Pancreas (tissue), 10 donors: ENCODE results near the gene MTSS2. TPM values are rescaled to one million over a fixed set of nuclear protein-coding genes. Genes with fewer than 3 reads are reported as not detected.

Experiments
- ATAC-seq, 4 donors: fragments of 200-7000 bp; cut with Tn5 transposase; one replicate each; pipeline versions ENCODE4 v1.8.0 to v1.9.1; 2020; ENCODE audit warnings: mild to moderate bottlenecking in 4 of 4, moderate library complexity in 4 of 4
- DNase-seq, 6 donors: peaks; one replicate each; pipeline ENCODE4 v3.0.0-alpha.2; 2020
- FAIRE-seq: peaks from 2 replicates; lab custom pipeline; 2012; peaks lifted over from hg19 to GRCh38; lab: Jason Lieb, UNC
- H3K27ac ChIP-seq, 4 donors: fragments of 200-600 bp; sonication (generic); 1 replicate in 3 of 4; 2 replicates in 1 of 4; pipeline versions ENCODE4 v1.5.0 to v1.8.0; 2020
- H3K27me3 ChIP-seq, 4 donors: fragments of 200-600 bp; one replicate each; pipeline ENCODE4 v1.8.0; 2021
- H3K36me3 ChIP-seq, 3 donors: fragments of 200-600 bp; sonication (generic) in 1 of 3; one replicate each; pipeline versions ENCODE4 v1.5.0 to v1.8.0; 2020 to 2021
- H3K4me1 ChIP-seq, 3 donors: fragments of 200-600 bp; one replicate each; pipeline ENCODE4 v1.8.0; 2021
- H3K4me3 ChIP-seq, 4 donors: fragments of 200-600 bp; sonication (generic) in 2 of 4; one replicate each; pipeline versions ENCODE4 v1.5.0 to v1.8.0; 2020 to 2021
- H3K9me3 ChIP-seq, 4 donors: fragments of 200-600 bp; one replicate each; pipeline ENCODE4 v1.8.0; 2021
- WGBS, 2 donors: extraction: QIAGEN DNeasy Blood & Tissue Kit; methylation state at CpG; one replicate each; pipeline ENCODE4 v1.1.7; 2013; 5-methylcytosine and 5-hydroxymethylcytosine counted together
- intact Hi-C, 3 donors: fragments of 100-400 bp; cut with DNase I; formaldehyde crosslinking; loops; one replicate each; pipeline versions ENCODE4 v1.11.1 to v1.14.2; 2022
- polyA plus RNA-seq, 2 donors: library from polyadenylated mRNA; stranded (reverse); fragments of 200-250 nt; gene quantifications; one replicate each; pipeline ENCODE4 v1.2.3, GENCODE V29; 2013
- total RNA-seq, 6 donors: library from RNA; stranded (reverse); fragmentation: NEBNext Ultra II Directional in 4 of 6; extraction: Animal tissue kit (Norgen Biotek cat#: 25700) in 4 of 6; gene quantifications; one replicate each; pipeline versions ENCODE4 v1.2.1 to v1.2.4, GENCODE V29; 2021 to 2023
- TF ChIP-seq, protein P1 (sequence below), 4 donors: fragments of 200-600 bp; sonication (generic) in 3 of 4; IDR thresholded peaks; one replicate each; pipeline versions ENCODE4 v1.5.0 to v1.8.0; 2021; ENCODE audit warnings: antibody characterized with exemption in 4 of 4
- donor health status: healthy with polysubstance abuse.
- donor health status: DM: no; HTN: no; CAD: no; lungs with moderate emphysema.
- donor health status: DM: no; HTN: no; CAD: no.
- donor health status: control.
- donor health status: control.
- donor health status: Bipolar disorder and iron deficiency.
- donor health status: DM: yes; HTN: yes; CAD: no.
- donor health status: DM: no; HTN: no; CAD: no.
- donor health status: DM: no; HTN: no; CAD: no.
- donor health status: DM: yes; HTN: yes; CAD: no.

MTSS2 gene
- total RNA-seq (10 to 100 TPM in 2 of 6 donors, 1 to 10 TPM in 4; 5.0 to 17.3 (median 8.5) TPM), polyA plus RNA-seq (10 to 100 TPM; 34.3 to 39.1 TPM)

- ATAC-seq (peak; percentile 75 to 83 (median 81)), DNase-seq (peak; percentile 78 to 91 (median 82)), FAIRE-seq (no peak)
- peak within 1 kb of the TSS; percentile 52 to 70 (median 55) for H3K4me3 ChIP-seq
- no peaks in the 10 kb centered on the region for H3K9me3 ChIP-seq
- H3K27ac ChIP-seq: peak within 1 kb of the TSS in 3 of 4 donors; percentile 46 to 58 (median 55)
- peaks cover 0 to 4% (median 0%) of the 10 kb centered on the region in 3 donors for H3K4me1 ChIP-seq
- 1 to 2% methylated on average over 49 to 72 of the region's 72 CpGs for WGBS, 2 donors
- no peaks in the 10 kb centered on the region for H3K36me3 ChIP-seq
- intact Hi-C loops: no loop called here
- H3K27me3 ChIP-seq: no peaks in the 10 kb centered on the region
- TF ChIP-seq, protein P1, sequence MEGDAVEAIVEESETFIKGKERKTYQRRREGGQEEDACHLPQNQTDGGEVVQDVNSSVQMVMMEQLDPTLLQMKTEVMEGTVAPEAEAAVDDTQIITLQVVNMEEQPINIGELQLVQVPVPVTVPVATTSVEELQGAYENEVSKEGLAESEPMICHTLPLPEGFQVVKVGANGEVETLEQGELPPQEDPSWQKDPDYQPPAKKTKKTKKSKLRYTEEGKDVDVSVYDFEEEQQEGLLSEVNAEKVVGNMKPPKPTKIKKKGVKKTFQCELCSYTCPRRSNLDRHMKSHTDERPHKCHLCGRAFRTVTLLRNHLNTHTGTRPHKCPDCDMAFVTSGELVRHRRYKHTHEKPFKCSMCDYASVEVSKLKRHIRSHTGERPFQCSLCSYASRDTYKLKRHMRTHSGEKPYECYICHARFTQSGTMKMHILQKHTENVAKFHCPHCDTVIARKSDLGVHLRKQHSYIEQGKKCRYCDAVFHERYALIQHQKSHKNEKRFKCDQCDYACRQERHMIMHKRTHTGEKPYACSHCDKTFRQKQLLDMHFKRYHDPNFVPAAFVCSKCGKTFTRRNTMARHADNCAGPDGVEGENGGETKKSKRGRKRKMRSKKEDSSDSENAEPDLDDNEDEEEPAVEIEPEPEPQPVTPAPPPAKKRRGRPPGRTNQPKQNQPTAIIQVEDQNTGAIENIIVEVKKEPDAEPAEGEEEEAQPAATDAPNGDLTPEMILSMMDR (IDR thresholded peaks at IDR 0.05): no peak
Measured at GRCh38 chr16:70685938-70686375, at the start of gene MTSS2. Gene MTSS2 (minus strand): TSS chr16:70686053. CDS start chr16:70685791, 262 bp downstream.

DNA sequence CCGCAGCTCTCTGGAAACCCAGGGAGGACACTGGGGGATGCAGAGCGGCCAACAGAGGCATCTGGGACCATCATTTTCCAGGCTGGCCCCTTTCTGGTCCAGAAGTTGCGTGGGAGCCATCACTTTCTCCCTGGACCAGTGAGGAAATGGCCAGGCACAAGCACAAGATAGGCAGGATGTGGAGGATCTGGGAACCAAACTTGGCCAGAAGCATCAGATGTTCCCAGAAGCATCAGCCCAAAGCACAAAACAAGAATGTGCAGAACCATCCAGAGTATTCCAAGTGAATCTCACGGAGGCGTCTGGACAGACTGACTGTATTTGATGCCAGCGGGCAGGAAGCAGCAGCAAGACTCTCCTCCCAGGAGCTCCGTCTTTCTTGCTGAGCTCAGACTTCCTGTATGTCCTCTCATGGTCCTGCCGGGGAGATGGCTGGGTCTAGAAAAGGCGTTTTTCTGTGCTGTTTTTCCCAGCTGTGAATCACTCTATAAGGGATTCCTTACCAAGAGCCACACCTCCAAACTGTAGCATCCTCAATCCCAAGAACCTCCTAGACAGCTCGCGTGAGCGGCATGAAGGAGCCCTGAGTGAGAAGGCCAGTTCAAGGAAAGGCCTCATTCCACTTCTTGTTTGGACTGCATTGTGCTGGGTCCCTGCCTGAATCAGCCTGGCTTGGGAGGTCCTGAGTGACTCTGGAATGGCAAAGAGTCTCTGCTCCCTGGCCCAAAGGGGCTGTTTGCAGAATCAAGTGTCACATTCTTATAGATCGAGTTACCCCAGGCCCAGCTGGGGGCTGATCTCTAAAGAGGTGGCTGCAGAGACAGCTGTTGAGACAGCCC, 49.5 kb upstream of the MTSS2 start:
- no peaks in the 10 kb centered on the region for H3K4me1 ChIP-seq
- WGBS, 2 donors: 89 to 91% methylated on average over 13 of the region's 13 CpGs
- intact Hi-C loops: no loop called here
- H3K9me3 ChIP-seq: no peaks in the 10 kb centered on the region
- no peak for FAIRE-seq
- peak in 1 of 6 donors; percentile 5 for DNase-seq
- TF ChIP-seq, protein P1 (IDR thresholded peaks at IDR 0.05): no peak
- H3K27ac ChIP-seq: no peak overlapping the region
- peaks cover 0 to 6% (median 2%) of the 10 kb centered on the region in 3 donors for H3K36me3 ChIP-seq
- H3K27me3 ChIP-seq: no peaks in the 10 kb centered on the region
- peak in 2 of 4 donors; percentile 33 to 37 for ATAC-seq
- H3K4me3 ChIP-seq: no peak overlapping the region

- no peaks in the 10 kb centered on the region for H3K9me3 ChIP-seq
- intact Hi-C loops: no loop called here
- WGBS, 2 donors: 95 to 97% methylated on average over 4 of the region's 4 CpGs
- no peaks in the 10 kb centered on the region for H3K4me1 ChIP-seq
- FAIRE-seq (no peak), DNase-seq (no peak), ATAC-seq (no peak)
- no peak overlapping the region for H3K4me3 ChIP-seq
- no peak overlapping the region for H3K27ac ChIP-seq
- peaks cover 0 to 6% (median 2%) of the 10 kb centered on the region in 3 donors for H3K36me3 ChIP-seq
- TF ChIP-seq, protein P1 (IDR thresholded peaks at IDR 0.05): no peak
- no peaks in the 10 kb centered on the region for H3K27me3 ChIP-seq
Measured at GRCh38 chr16:70734522-70735095, 48.8 kb upstream of the MTSS2 start.

GRCh38 chr16:70730944-70731343, 45.1 kb upstream of the MTSS2 start:
- Histone ChIP-seq H3K4me1 (no peaks in the 10 kb centered on the region), H3K4me3 (no peak overlapping the region), H3K27me3 (no peaks in the 10 kb centered on the region), H3K9me3 (no peaks in the 10 kb centered on the region), H3K36me3 (peaks cover 0 to 6% (median 2%) of the 10 kb centered on the region in 3 donors), H3K27ac (no peak overlapping the region)
- intact Hi-C loops: no loop called here
- 92 to 96% methylated on average over 3 of the region's 3 CpGs for WGBS, 2 donors
- FAIRE-seq (no peak), ATAC-seq (no peak), DNase-seq (no peak)
- TF ChIP-seq, protein P1 (IDR thresholded peaks at IDR 0.05): no peak
